ENCODE data around the gene RIPPLY2. TPM values are rescaled to one million over a fixed set of nuclear protein-coding genes. Genes with fewer than 3 reads are reported as not detected.

RIPPLY2 gene
- total RNA-seq, 2 experiments from 2014 or later, result not detected

DNA sequence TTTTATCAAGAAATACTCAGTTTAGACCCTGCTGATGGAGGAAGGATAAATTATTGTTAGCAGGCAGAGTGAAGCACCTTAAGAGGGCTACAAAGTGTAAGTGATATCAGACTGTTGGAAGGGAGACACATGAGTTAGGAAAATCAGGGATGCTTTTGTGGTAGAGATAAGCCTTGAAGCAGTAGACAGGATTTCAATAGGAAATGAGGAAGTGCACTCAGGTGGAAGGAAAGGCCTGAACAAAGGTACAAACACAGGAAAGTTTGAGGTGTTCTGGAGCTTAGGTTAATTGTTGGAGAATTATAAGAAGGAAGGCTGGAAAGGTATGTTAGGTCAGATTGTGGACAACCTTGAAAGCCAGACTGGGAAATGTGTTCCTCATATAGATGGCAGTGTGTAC is 13.9 kb downstream of the RIPPLY2 start:
- H3K4me3 Mint-ChIP-seq, result no peak overlapping the region
- H3K36me3 Mint-ChIP-seq (ENCODE audit: low read depth), result peaks cover 50% of the 10 kb centered on the region
- H3K27ac Mint-ChIP-seq, result no peak overlapping the region
- peaks cover 8% of the 10 kb centered on the region for H3K9me3 Mint-ChIP-seq
- H3K4me1 Mint-ChIP-seq (ENCODE audit: low read depth), result peaks cover 19% of the 10 kb centered on the region
- CTCF ChIA-PET, result interaction anchor here (1.0 kb wide), 1 partner anchor 361 kb away, joined by 5 read pairs; the partner anchor contains the start of gene CEP162
- intact Hi-C loops (cut with micrococcal nuclease), result loop anchor here (10.0 kb wide), 1 partner anchor 1808 kb away; no protein-coding TSS in a partner anchor
- H3K27me3 Mint-ChIP-seq (ENCODE audit: low read depth), result no peaks in the 10 kb centered on the region
- DNase-seq, result no peak

DNA sequence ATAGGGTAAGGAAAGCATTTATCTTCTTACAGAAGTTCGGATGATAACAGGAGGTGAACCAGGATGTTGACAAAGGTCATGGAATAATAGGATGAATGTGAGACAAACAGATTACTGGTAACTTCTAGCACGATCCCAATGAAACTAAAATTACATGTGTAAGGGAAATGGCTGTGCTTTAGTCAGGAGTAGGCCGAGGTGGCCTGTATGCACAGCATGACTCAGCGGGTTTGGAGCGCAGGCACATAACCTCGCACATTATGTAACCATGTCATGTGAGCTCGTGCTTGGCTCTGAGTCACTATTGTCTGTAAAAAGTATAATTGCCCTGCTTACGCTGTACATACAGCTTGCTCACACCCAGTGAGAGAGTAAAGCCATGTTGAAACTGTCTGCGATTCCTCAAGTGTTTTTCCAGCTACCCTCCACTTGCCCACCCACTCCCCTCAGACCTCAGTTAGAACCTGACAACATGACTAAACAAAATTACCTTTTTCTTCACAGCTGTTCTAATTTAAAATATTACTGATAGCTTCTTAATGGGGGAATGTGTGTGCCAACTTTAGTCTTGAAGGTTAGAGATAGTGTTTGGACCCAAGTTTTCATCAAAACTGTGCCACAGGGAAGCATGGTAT is 14.5 kb downstream of the RIPPLY2 start:
- Mint-ChIP-seq H3K27ac (no peak overlapping the region), H3K4me1 (ENCODE audit: low read depth) (peaks cover 19% of the 10 kb centered on the region), H3K36me3 (ENCODE audit: low read depth) (peaks cover 50% of the 10 kb centered on the region), H3K4me3 (no peak overlapping the region), H3K9me3 (peaks cover 8% of the 10 kb centered on the region), H3K27me3 (ENCODE audit: low read depth) (no peaks in the 10 kb centered on the region)
- DNase-seq, result peak; percentile 47
- CTCF ChIA-PET, result interaction anchor here (1.0 kb wide), 1 partner anchor 360 kb away, joined by 5 read pairs; the partner anchor contains the start of gene CEP162
- intact Hi-C loops (cut with micrococcal nuclease), result loop anchor here (10.0 kb wide), 1 partner anchor 1807 kb away; no protein-coding TSS in a partner anchor

DNA sequence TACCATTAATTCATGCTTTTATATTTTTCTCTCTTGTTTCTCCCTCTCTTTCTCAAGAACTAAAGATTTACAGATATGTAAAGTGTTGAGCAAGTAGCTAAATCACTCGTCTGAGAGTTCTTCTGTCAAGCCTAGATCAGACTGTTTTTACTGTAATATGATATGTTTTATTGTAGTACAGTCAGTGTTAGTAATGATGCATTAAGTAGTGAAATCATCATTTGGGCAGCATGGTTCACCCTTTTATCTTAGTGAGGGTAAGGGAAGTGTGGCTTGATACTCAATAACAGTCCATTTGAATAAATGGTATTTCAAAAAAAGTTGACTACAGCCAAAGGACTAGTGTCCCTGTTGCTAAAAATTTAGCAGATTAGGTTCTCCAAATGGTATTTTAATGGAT is 15.5 kb downstream of the RIPPLY2 start:
- peaks cover 23% of the 10 kb centered on the region for H3K4me1 Mint-ChIP-seq (ENCODE audit: low read depth)
- no peak for DNase-seq
- intact Hi-C loops (cut with micrococcal nuclease), result loop anchor here (10.0 kb wide), 1 partner anchor 1806 kb away; no protein-coding TSS in a partner anchor
- no peak overlapping the region for H3K27ac Mint-ChIP-seq
- CTCF ChIA-PET, result interaction anchor here (0.6 kb wide), 1 partner anchor 58 kb away, joined by 4 read pairs; no protein-coding TSS in a partner anchor
- peaks cover 8% of the 10 kb centered on the region for H3K9me3 Mint-ChIP-seq
- H3K36me3 Mint-ChIP-seq (ENCODE audit: low read depth), result peaks cover 52% of the 10 kb centered on the region
- no peak overlapping the region for H3K4me3 Mint-ChIP-seq
- no peaks in the 10 kb centered on the region for H3K27me3 Mint-ChIP-seq (ENCODE audit: low read depth)

DNA sequence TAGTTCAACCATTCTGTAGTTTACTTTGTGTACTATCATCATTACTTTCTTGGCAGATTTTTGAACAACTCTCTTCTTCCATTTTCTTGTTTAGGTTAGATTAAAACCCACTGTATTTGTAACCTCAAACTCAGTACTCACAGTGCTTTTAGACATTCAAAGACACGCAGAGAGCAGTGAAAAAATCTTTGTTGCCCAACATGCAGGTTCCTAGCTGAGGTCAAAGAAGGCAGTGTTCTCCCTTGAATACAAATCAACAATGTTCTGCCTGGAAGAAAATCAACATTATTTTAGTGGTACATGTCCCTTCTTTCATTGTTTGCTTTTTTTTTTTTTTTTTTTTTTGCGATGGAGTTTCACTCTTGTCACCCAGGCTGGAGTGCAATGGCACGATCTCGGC is 17.5 kb downstream of the RIPPLY2 start:
- Mint-ChIP-seq H3K9me3 (peaks cover 8% of the 10 kb centered on the region), H3K4me3 (no peak overlapping the region), H3K36me3 (ENCODE audit: low read depth) (peaks cover 41% of the 10 kb centered on the region), H3K4me1 (ENCODE audit: low read depth) (peaks cover 26% of the 10 kb centered on the region), H3K27me3 (ENCODE audit: low read depth) (no peaks in the 10 kb centered on the region), H3K27ac (no peak overlapping the region)
- intact Hi-C loops (cut with micrococcal nuclease), result no loop called here
- no peak for DNase-seq
- CTCF ChIA-PET, result interaction anchor here (1.8 kb wide), 1 partner anchor 11 kb away, joined by 7 read pairs; the partner anchor contains the start of gene CYB5R4

DNA sequence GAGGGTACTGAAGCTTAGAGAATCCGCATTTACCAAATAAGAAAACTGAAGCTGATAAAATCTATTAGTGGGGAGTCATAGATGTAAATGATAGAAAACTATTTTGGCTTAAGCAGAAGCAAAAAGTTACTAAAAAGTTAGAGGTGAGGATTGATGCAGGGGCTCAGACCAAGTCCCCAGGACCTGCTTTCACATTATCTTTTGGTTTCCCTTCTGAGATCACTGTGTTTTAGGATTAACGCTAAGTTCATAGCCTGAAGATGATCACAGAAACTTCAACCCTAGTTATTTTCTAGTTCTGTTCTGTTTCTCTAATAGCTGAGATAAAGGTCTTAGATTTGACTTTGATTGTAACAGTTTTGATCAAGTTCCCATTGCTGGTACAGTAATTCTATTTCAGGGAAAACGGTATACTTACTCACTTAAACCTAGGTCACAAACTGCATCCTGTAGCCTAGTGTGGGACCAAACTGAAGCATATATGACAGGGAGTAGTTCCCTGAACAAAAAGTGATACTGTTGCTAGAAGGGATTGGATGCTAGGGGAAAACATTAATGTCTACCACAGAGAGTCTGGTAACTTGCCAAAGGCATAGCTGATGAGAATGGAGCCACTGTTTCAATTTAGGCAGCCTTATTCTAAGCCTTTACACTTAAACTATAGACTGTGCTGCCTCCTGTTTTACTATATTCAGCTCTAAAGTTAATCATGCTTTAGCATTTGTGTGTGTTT is 19.4 kb downstream of the RIPPLY2 start:
- CTCF ChIA-PET, result interaction anchor here (1.0 to 2.3 kb wide), 3 partner anchors 12 to 355 kb away, joined by 3 to 5 read pairs (median 4); partner anchors contain the start of genes CEP162 and CYB5R4
- H3K4me1 Mint-ChIP-seq (ENCODE audit: low read depth), result peaks cover 32% of the 10 kb centered on the region
- no peak overlapping the region for H3K4me3 Mint-ChIP-seq
- intact Hi-C loops (cut with micrococcal nuclease), result loop anchor here (1.0 kb wide), 1 partner anchor 12 kb away; no protein-coding TSS in a partner anchor
- peaks cover under 1% of the 10 kb centered on the region for H3K9me3 Mint-ChIP-seq
- DNase-seq, result no peak
- H3K27me3 Mint-ChIP-seq (ENCODE audit: low read depth), result no peaks in the 10 kb centered on the region
- peaks cover 23% of the 10 kb centered on the region for H3K36me3 Mint-ChIP-seq (ENCODE audit: low read depth)
- H3K27ac Mint-ChIP-seq, result no peak overlapping the region

DNA sequence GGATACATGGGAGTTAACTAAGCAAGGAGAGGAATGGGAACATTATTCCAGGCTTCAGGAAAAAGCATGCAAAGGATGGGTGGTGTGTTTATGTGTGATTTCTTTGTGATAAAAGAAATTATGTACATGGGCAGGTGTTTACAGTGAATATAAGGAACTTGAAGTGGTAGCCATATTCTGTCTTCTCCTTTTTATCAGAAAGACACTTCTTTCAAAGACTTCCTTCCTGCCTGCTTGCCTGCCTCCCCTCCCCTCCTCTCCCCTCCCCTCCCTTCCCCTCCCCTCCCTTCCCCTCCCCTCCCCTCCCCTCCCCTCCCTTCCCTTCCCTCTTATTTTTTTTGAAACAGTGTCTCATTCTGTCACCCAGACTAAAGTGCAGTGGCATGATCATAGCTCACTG is 20.7 kb downstream of the RIPPLY2 start:
- no peak overlapping the region for H3K27ac Mint-ChIP-seq
- no peaks in the 10 kb centered on the region for H3K9me3 Mint-ChIP-seq

DNA sequence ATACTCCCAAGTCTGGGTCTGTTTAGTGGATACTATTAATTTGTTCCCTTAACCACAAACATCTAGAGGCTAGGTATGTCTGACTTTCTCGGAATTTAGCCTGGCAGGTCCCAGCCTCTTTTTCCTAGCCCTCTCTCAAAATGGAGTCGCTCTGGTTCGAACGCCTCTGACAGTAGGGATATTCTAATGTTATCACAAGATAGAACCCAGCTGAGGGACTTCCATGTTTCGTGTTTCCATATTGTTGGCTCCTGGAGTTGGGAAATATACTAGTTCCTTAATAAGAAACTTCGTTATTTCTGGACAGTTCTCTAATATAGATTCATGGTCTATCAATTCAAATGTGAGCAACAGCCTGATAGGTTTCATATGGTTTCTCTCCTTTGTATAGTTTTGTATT is 22.7 kb downstream of the RIPPLY2 start:
- peaks cover 43% of the 10 kb centered on the region for H3K4me1 Mint-ChIP-seq (ENCODE audit: low read depth)
- intact Hi-C loops (cut with micrococcal nuclease), result no loop called here
- H3K9me3 Mint-ChIP-seq, result no peaks in the 10 kb centered on the region
- H3K27me3 Mint-ChIP-seq (ENCODE audit: low read depth), result no peaks in the 10 kb centered on the region
- H3K4me3 Mint-ChIP-seq, result no peak overlapping the region
- DNase-seq, result no peak
- CTCF ChIA-PET, result no interaction called here
- H3K36me3 Mint-ChIP-seq (ENCODE audit: low read depth), result peaks cover 8% of the 10 kb centered on the region
- H3K27ac Mint-ChIP-seq, result no peak overlapping the region

More for the DNA sequence above, 20.7 kb downstream of the RIPPLY2 start:
- CTCF ChIA-PET, result interaction anchor here (2.3 kb wide), 1 partner anchor 14 kb away, joined by 5 read pairs; the partner anchor contains the start of gene CYB5R4
- Mint-ChIP-seq H3K4me3 (no peak overlapping the region), H3K36me3 (ENCODE audit: low read depth) (peaks cover 12% of the 10 kb centered on the region), H3K4me1 (ENCODE audit: low read depth) (peaks cover 34% of the 10 kb centered on the region), H3K27me3 (ENCODE audit: low read depth) (no peaks in the 10 kb centered on the region)
- intact Hi-C loops (cut with micrococcal nuclease), result loop anchor here (1.0 kb wide), 1 partner anchor 14 kb away; no protein-coding TSS in a partner anchor
- DNase-seq, result no peak

DNA sequence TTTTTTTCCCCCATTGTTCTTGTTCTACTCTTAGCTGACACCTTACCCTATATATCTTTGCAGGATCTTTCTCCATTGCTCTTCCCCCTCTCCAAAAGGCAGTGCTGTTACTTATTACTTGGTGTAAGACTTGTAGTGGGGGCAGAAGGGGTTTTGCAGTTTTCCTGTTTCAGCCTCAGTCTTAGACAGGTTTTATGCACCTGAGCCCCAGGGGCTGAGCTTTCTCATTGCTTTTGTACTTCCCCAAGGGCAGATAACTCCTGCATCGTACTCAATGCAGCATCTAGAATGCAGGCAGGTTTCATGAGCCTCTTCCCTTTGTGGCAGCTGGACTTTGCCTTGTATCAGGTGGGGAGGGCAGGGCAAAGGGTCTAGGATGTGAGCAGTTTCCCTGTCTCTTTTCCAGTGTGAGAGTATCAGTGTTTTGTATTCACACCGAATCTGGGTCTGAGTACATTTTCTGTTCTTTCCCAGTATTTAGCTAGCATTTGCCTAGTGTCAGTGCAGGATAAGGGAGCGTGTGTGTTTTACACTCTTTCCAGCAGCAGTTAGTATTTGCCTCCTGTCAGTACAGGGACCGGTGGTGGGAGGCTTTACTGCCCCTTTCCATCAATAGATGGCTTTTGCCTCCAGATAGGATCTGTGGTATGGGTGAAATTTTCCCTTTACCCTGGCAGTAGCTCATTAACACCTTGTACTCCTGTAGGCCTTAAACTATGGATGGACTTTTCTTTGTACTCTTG is 25.9 kb downstream of the RIPPLY2 start:
- no peak overlapping the region for H3K4me3 Mint-ChIP-seq
- DNase-seq, result no peak
- no peak overlapping the region for H3K27ac Mint-ChIP-seq
- intact Hi-C loops (cut with micrococcal nuclease), result no loop called here
- H3K36me3 Mint-ChIP-seq (ENCODE audit: low read depth), result peaks cover 3% of the 10 kb centered on the region
- H3K27me3 Mint-ChIP-seq (ENCODE audit: low read depth), result no peaks in the 10 kb centered on the region
- no peaks in the 10 kb centered on the region for H3K9me3 Mint-ChIP-seq
- CTCF ChIA-PET, result interaction anchor here (1.5 kb wide), 1 partner anchor 342 kb away, joined by 4 read pairs; no protein-coding TSS in a partner anchor
- H3K4me1 Mint-ChIP-seq (ENCODE audit: low read depth), result peaks cover 29% of the 10 kb centered on the region

DNA sequence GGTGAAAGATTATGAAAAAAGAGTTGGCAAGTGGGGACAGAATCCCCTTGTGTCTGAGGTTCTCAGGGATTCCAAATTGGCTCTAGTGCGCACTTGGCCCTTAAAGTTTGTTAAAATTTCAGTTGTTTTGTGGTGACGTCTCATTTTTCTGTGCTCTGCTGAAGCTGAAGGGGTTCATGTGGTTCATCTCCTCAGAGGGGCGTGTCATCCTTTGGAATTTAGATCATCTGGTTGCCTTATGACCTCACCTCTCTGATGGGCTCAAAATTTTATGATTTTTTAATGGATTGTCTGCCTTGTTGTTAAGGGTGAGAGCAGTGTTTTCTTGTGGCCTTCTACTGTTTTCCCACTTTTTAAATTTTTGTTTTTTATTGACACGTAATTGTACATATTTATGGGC is 26.6 kb downstream of the RIPPLY2 start:
- Mint-ChIP-seq H3K4me1 (ENCODE audit: low read depth) (peaks cover 31% of the 10 kb centered on the region), H3K27me3 (ENCODE audit: low read depth) (no peaks in the 10 kb centered on the region), H3K27ac (no peak overlapping the region), H3K9me3 (no peaks in the 10 kb centered on the region), H3K36me3 (ENCODE audit: low read depth) (no peaks in the 10 kb centered on the region), H3K4me3 (no peak overlapping the region)
- intact Hi-C loops (cut with micrococcal nuclease), result no loop called here
- CTCF ChIA-PET, result interaction anchor here (1.5 kb wide), 1 partner anchor 341 kb away, joined by 4 read pairs; no protein-coding TSS in a partner anchor
- DNase-seq, result no peak

DNA sequence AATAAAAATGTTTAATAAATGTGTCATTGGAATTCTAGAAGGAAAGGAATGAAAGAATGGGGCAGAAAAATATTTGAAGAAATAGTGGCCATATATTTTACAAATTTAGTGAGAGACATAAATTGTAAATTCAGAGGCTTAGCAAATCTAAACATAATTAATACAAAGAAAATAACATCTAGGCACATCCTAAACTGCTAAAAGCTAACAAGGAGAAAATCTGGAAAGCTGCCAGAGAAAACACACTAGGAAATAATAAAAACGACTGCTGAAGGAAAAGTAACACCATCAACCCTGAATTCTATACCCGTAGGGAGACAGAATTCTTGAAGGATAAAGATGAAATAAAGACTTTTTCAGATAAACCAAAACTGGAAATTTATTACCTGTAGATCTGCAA is 30.1 kb downstream of the RIPPLY2 start:
- intact Hi-C loops (cut with micrococcal nuclease), result no loop called here
- peaks cover 25% of the 10 kb centered on the region for H3K4me1 Mint-ChIP-seq (ENCODE audit: low read depth)
- CTCF ChIA-PET, result interaction anchor here (0.7 kb wide), 1 partner anchor 551 kb away, joined by 3 read pairs; no protein-coding TSS in a partner anchor

DNA sequence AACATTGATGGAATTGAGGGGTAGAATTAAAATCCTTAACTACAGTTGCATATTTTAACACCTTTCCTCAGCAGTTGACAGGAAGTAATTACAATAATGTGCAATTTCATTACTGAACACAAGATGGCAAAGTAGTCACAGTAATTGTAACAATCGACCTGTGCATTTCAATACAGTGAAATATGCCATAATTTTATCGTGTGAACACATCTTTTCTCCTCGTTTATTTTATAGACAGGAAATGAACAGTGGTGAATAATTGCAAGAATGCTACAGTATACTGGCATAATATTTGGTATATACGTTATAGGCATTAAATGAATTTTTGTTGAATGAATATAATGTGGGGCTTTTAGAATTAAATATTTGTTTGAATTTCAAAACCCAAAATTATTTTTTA is 31.4 kb downstream of the RIPPLY2 start:
- no peak for DNase-seq

More for the DNA sequence above, 30.1 kb downstream of the RIPPLY2 start:
- Mint-ChIP-seq H3K36me3 (ENCODE audit: low read depth) (no peaks in the 10 kb centered on the region), H3K9me3 (no peaks in the 10 kb centered on the region), H3K4me3 (no peak overlapping the region), H3K27me3 (ENCODE audit: low read depth) (no peaks in the 10 kb centered on the region), H3K27ac (no peak overlapping the region)
- DNase-seq, result no peak

More for the DNA sequence above, 31.4 kb downstream of the RIPPLY2 start:
- CTCF ChIA-PET, result interaction anchor here (0.8 to 2.4 kb wide), 3 partner anchors 12 to 343 kb away, joined by 3 to 15 read pairs (median 4); partner anchors contain the start of gene CEP162
- intact Hi-C loops (cut with micrococcal nuclease), result loop anchor here (1.0 to 2.0 kb wide), 4 partner anchors 336 to 1439 kb away; no protein-coding TSS in a partner anchor
- Mint-ChIP-seq H3K4me3 (no peak overlapping the region), H3K4me1 (ENCODE audit: low read depth) (peaks cover 22% of the 10 kb centered on the region), H3K36me3 (ENCODE audit: low read depth) (peaks cover 4% of the 10 kb centered on the region), H3K9me3 (no peaks in the 10 kb centered on the region), H3K27ac (no peak overlapping the region), H3K27me3 (ENCODE audit: low read depth) (no peaks in the 10 kb centered on the region)

Data from activated naive CD4-positive, alpha-beta T cell treated with anti-CD3 and anti-CD28 coated beads for 36 hours (primary cell).